AG09309 (cell line): Measurements from ENCODE around the gene ATP10A.
"Not testable (repeated sequence)": the region's sequence is repeated elsewhere in the genome, so short reads cannot be mapped to it uniquely, and the experiment has no call there.

Experiments
- DNase-seq: peaks from one replicate; pipeline ENCODE4 v3.0.0-alpha.2; 2010; ENCODE audit warnings: low read depth
- H3K4me3 ChIP-seq: 2 replicates; pipeline ENCODE4 v1.5.1; 2011; ENCODE audit warnings: mild to moderate bottlenecking, low read depth, low read length, moderate library complexity; ENCODE audit not compliant: control insufficient read depth
- CTCF ChIP-seq: IDR thresholded peaks from 2 replicates; pipeline ENCODE4 v1.5.1; 2011; ENCODE audit warnings: mild to moderate bottlenecking, low read depth, low read length, inconsistent platforms; ENCODE audit not compliant: insufficient read depth, control insufficient read depth; ENCODE audit errors: missing control alignments

The ATP10A gene

GRCh38 chr15:25886498-25887140 is 23.5 kb upstream of the ATP10A start:
- no peak for DNase-seq
- no peak overlapping the region for H3K4me3 ChIP-seq
- no peak for TF ChIP-seq CTCF

- no peak for DNase-seq
- no peak overlapping the region for H3K4me3 ChIP-seq
- TF ChIP-seq CTCF = no peak
Observed at GRCh38 chr15:25884370-25884769, 21.2 kb upstream of the ATP10A start.

- peak; percentile 85 for DNase-seq
- H3K4me3 ChIP-seq = no peak overlapping the region
- no peak for TF ChIP-seq CTCF
Observed at GRCh38 chr15:25883463-25884259, 20.5 kb upstream of the ATP10A start.

- DNase-seq = no peak
- no peak for TF ChIP-seq CTCF
- no peak overlapping the region for H3K4me3 ChIP-seq
Observed at GRCh38 chr15:25882466-25882865, 19.3 kb upstream of the ATP10A start.

GRCh38 chr15:25880877-25881276 is 17.8 kb upstream of the ATP10A start:
- not testable (repeated sequence) for DNase-seq, H3K4me3 ChIP-seq

GRCh38 chr15:25880411-25880810 is 17.3 kb upstream of the ATP10A start:
- TF ChIP-seq CTCF = no peak
- H3K4me3 ChIP-seq = no peak overlapping the region
- DNase-seq = no peak

- no peak for TF ChIP-seq CTCF
- H3K4me3 ChIP-seq = no peak overlapping the region
- DNase-seq = no peak
Observed at GRCh38 chr15:25879438-25879837, 16.3 kb upstream of the ATP10A start.
